Measurements from ENCODE around the gene CHST11. TPM values are rescaled to one million over a fixed set of nuclear protein-coding genes. Genes with fewer than 3 reads are reported as not detected.

The CHST11 gene
- total RNA-seq, 1 experiment from 2014 or later = 6.7 TPM

DNA sequence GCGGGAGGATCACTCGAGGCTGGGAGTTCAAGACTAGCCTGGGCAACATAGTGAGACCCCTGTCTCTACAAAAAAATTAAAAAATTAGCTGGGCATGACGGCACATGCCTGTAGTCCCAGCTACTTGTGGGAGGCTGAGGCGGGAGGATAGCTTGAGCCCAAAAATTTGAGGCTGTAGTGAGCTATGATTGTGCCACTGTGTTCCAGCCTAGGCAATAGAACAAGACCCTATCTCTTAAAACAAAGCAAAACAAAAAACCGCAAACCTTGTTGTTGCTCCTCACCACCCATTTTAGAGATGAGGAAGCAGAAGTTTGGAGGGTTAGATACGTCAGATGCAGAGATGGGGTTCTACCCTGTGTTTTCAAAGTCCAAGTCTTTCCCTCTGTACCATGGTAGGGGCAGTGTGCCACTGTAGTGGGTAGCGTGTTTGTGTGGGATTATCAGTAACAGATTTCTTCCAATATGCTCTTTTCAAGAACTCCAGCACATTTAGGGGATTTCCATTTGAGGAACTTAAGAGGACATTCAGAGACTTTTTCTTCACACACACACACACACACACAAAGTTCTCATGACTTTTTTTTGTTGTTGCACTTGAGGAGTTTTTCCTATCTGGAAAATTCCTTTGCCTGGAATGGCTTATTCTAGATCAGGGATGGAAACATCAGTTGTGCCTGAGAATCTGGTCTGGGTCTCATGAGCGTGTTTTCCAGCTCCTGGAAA is 186.5 kb downstream of the CHST11 start:
- peaks cover 9 to 11% of the 10 kb centered on the region in 2 experiments; a peak in 3 of 4 replicates for H3K4me1 Mint-ChIP-seq
- Histone ChIP-seq H3K27me3 (ENCODE audit: insufficient read depth, low read length) (no peaks in the 10 kb centered on the region), H3K23ac (ENCODE audit: insufficient read length, low read depth, low read length) (no peak overlapping the region), H2BK15ac (ENCODE audit: low read depth, low read length) (no peak overlapping the region), H4K8ac (replicated peaks; ENCODE audit: insufficient read length, low read depth, low read length) (no peak overlapping the region), H3K9ac (ENCODE audit: extremely low read depth, insufficient read length, low read length) (no peak overlapping the region), H3K56ac (ENCODE audit: insufficient read length, low read depth, low read length) (no peak overlapping the region), H3K79me1 (ENCODE audit: insufficient read depth, low read depth, low read length, poor library complexity, severe bottlenecking) (no peaks in the 10 kb centered on the region), H4K20me1 (ENCODE audit: control insufficient read depth, insufficient read depth, insufficient read length) (no peaks in the 10 kb centered on the region), H3K27ac (ENCODE audit: insufficient read length, low read depth, low read length) (no peak overlapping the region), H3T11ph (ENCODE audit: low read length) (no peak overlapping the region), H3K23me2 (ENCODE audit: insufficient read length, low read depth, low read length, poor library complexity, severe bottlenecking) (no peaks in the 10 kb centered on the region), H3K4me2 (ENCODE audit: insufficient read depth, insufficient read length, low read length) (no peak overlapping the region), H2AK5ac (ENCODE audit: insufficient read length, low read length) (no peak overlapping the region), H3K18ac (ENCODE audit: insufficient read length, low read depth, low read length) (no peak overlapping the region), H3K4me1 (ENCODE audit: insufficient read depth, low read length) (no peaks in the 10 kb centered on the region), H3K4ac (ENCODE audit: low read depth, low read length) (no peak overlapping the region), H4K5ac (ENCODE audit: insufficient read length, low read depth, low read length) (no peak overlapping the region), H3K14ac (ENCODE audit: insufficient read depth, low read length) (no peak overlapping the region), H2AFZ (ENCODE audit: low read length) (no peak overlapping the region), H2BK5ac (ENCODE audit: insufficient read length, low read length) (no peak overlapping the region), H3K9me3 (ENCODE audit: control insufficient read depth, low read depth, low read length) (no peaks in the 10 kb centered on the region), H2BK20ac (ENCODE audit: low read depth, low read length, poor library complexity, severe bottlenecking) (no peak overlapping the region), H2BK120ac (ENCODE audit: low read depth, low read length, poor library complexity, severe bottlenecking) (no peak overlapping the region), H2BK12ac (ENCODE audit: insufficient read length, low read depth, low read length) (no peak overlapping the region), H3K79me2 (ENCODE audit: insufficient read depth, low read length) (no peaks in the 10 kb centered on the region), H4K91ac (ENCODE audit: insufficient read length, low read depth, low read length) (no peak overlapping the region)
- TF ChIP-seq, protein P1, sequence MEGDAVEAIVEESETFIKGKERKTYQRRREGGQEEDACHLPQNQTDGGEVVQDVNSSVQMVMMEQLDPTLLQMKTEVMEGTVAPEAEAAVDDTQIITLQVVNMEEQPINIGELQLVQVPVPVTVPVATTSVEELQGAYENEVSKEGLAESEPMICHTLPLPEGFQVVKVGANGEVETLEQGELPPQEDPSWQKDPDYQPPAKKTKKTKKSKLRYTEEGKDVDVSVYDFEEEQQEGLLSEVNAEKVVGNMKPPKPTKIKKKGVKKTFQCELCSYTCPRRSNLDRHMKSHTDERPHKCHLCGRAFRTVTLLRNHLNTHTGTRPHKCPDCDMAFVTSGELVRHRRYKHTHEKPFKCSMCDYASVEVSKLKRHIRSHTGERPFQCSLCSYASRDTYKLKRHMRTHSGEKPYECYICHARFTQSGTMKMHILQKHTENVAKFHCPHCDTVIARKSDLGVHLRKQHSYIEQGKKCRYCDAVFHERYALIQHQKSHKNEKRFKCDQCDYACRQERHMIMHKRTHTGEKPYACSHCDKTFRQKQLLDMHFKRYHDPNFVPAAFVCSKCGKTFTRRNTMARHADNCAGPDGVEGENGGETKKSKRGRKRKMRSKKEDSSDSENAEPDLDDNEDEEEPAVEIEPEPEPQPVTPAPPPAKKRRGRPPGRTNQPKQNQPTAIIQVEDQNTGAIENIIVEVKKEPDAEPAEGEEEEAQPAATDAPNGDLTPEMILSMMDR (conservative IDR thresholded peaks at IDR 0.05) = no peak
- no peak for DNase-seq
- H3K4me3 Mint-ChIP-seq = no peak overlapping the region
- WGBS (ENCODE audit: extremely low coverage, insufficient read length, low lambda C conversion rate) = no CpG with 5 or more reads among the region's 8 CpGs
- peaks cover 3% of the 10 kb centered on the region; the same call in 1 of the 2 replicates for H3K27me3 Mint-ChIP-seq (ENCODE audit: low read depth)
- H3K36me3 Mint-ChIP-seq (ENCODE audit: insufficient read depth in 1 of 3, low read depth in 3 of 3) = no peaks in the 10 kb centered on the region; a peak in 4 of 7 replicates
- no peak overlapping the region for H3K27ac Mint-ChIP-seq
- peaks cover 0 to 3% of the 10 kb centered on the region in 2 experiments; a peak in 2 of 5 replicates for H3K9me3 Mint-ChIP-seq
